Thyroid gland (tissue), 4 donors: ENCODE data around the gene ASPSCR1. TPM values are rescaled to one million over a fixed set of nuclear protein-coding genes. Genes with fewer than 3 reads are reported as not detected.

Source experiments
- DNase-seq, 2 donors: peaks; one replicate each; pipeline ENCODE4 v3.0.0-alpha.2; 2019
- H3K27ac ChIP-seq, 3 donors: fragments of 200-600 bp; sonication (generic); 1 replicate in 2 of 3; 2 replicates in 1 of 3; pipeline ENCODE4 v1.5.1; 2016 to 2019; ENCODE audit warnings: mild to moderate bottlenecking in 1 of 3, moderate library complexity in 1 of 3
- H3K27me3 ChIP-seq: fragments of 200-600 bp; sonication (generic); one replicate; pipeline ENCODE4 v1.5.1; 2019
- H3K36me3 ChIP-seq, 2 donors: fragments of 200-600 bp; sonication (generic); one replicate each; pipeline ENCODE4 v1.5.1; 2016 to 2019
- H3K4me1 ChIP-seq, 2 donors: fragments of 200-600 bp; sonication (generic); one replicate each; pipeline ENCODE4 v1.5.1; 2017 to 2019
- H3K4me3 ChIP-seq, 3 donors: fragments of 200-600 bp; sonication (generic); replicated peaks in 1 of 3; 1 replicate in 2 of 3; 2 replicates in 1 of 3; pipeline ENCODE4 v1.5.1; 2016; ENCODE audit warnings: mild to moderate bottlenecking in 1 of 3
- H3K9me3 ChIP-seq: fragments of 200-600 bp; sonication (generic); one replicate; pipeline ENCODE4 v1.5.1; 2017
- POLR2A ChIP-seq, 2 donors: fragments of 450-650 bp; IDR thresholded peaks; one replicate each; pipeline ENCODE4 v1.6.1; 2017; ENCODE audit warnings: antibody characterized with exemption in 2 of 2, mild to moderate bottlenecking in 2 of 2, moderate library complexity in 1 of 2
- WGBS, 2 donors: methylation state at CpG; one replicate each; pipeline ENCODE4 v1.1.5; 2017; 5-methylcytosine and 5-hydroxymethylcytosine counted together
- intact Hi-C: fragments of 100-400 bp; cut with DNase I; formaldehyde crosslinking; loops from one replicate; pipeline ENCODE4 v1.15.1; 2023
- total RNA-seq, 4 donors: library from RNA; depleted of rRNA; stranded (reverse); fragments of >200 nt; gene quantifications; one replicate each; pipeline ENCODE4 v1.2.3, GENCODE V29; 2016
- TF ChIP-seq, protein P1 (sequence below), 6 experiments: fragments of 200-600 bp in 3 of 6; fragments of 450-650 bp in 3 of 6; sonication (generic) in 3 of 6; IDR thresholded peaks; one replicate each; pipeline ENCODE4 v1.5.1; 2016 to 2019; ENCODE audit warnings: antibody characterized with exemption in 6 of 6, mild to moderate bottlenecking in 2 of 6, inconsistent platforms in 1 of 6, moderate library complexity in 1 of 6

The ASPSCR1 gene
- total RNA-seq, 4 donors from 2014 or later, result 23.2 to 53.6 (median 35.7) TPM

DNA sequence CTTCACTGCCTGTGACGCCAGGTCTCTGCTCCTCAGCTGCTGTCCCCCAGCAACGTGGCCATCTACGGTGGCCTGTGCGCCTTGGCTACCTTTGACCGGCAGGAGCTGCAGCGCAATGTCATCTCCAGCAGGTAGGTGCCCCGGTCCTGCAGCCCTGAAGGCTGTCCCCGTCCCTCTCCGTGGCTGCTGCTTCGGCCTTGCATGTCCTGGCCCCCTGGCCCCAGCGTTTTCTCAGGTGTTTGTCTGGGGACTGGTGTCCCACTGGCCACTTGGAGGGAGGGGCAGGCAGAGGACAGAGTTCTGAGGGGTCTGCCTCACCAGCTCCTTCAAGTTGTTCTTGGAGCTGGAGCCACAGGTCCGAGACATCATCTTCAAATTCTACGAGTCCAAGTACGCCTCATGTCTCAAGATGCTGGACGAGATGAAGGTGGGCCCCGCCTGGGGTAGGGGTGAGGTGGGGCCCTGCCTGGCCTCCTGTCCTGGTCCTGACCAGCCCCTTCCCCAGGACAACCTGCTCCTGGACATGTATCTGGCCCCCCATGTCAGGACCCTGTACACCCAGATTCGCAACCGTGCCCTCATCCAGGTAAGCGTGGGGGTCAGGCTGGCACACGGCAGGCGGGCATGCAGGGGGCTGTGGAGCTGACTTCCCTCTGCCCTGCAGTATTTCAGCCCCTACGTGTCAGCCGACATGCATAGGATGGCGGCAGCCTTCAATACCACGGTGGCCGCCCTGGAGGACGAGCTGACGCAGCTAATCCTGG lies 78.7 kb downstream of the ASPSCR1 start:
- Histone ChIP-seq H3K27ac (no peak overlapping the region), H3K36me3 (peaks cover 54% of the 10 kb centered on the region in 2 donors), H3K27me3 (no peaks in the 10 kb centered on the region), H3K4me1 (peaks cover 10 to 12% of the 10 kb centered on the region in 2 donors), H3K9me3 (no peaks in the 10 kb centered on the region), H3K4me3 (no peak overlapping the region)
- no peak for DNase-seq
- WGBS, 2 donors, result 92 to 93% methylated on average over 20 to 25 of the region's 28 CpGs
- no peak for TF ChIP-seq POLR2A (IDR thresholded peaks at IDR 0.05)
- TF ChIP-seq, protein P1, sequence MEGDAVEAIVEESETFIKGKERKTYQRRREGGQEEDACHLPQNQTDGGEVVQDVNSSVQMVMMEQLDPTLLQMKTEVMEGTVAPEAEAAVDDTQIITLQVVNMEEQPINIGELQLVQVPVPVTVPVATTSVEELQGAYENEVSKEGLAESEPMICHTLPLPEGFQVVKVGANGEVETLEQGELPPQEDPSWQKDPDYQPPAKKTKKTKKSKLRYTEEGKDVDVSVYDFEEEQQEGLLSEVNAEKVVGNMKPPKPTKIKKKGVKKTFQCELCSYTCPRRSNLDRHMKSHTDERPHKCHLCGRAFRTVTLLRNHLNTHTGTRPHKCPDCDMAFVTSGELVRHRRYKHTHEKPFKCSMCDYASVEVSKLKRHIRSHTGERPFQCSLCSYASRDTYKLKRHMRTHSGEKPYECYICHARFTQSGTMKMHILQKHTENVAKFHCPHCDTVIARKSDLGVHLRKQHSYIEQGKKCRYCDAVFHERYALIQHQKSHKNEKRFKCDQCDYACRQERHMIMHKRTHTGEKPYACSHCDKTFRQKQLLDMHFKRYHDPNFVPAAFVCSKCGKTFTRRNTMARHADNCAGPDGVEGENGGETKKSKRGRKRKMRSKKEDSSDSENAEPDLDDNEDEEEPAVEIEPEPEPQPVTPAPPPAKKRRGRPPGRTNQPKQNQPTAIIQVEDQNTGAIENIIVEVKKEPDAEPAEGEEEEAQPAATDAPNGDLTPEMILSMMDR (IDR thresholded peaks at IDR 0.05), result no peak
- intact Hi-C loops, result no loop called here

DNA sequence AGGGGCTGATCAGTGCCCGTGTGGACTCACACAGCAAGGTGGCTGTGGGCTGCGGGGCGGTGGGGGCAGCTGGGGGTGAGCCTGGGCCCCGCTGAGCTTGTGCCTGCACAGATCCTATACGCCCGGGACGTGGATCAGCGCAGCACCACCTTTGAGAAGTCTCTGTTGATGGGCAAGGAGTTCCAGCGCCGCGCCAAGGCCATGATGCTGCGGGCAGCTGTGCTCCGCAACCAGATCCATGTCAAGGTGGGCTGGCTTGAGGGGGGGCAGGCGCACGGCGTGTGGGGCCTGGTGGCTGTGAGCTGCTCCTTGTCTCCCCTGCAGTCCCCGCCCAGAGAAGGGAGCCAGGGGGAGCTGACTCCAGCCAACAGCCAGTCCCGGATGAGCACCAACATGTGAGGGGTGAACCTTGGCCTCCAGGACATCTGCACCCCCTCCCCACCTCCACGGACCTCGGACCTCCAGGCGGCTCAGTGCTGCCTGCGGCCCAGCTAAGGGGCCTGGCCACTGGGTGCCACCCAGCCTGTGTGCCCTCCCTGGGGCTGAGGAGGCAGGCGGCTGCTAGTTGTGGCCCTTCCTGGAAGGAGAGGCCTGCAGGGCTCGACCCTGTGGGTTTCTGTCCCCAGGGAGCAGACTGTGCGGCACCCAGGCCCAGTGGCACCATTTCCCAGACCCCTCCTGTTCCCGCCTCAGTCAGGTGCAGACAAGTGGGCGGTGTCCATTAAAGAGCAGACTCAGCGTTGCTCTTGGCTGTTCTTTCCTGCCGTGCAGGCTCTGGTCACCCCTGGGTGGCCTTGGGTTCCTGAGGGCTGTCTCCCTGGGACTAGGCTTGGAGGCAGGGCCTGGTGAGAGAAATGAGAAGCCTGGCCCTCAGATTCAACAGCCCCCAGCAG lies 79.5 kb downstream of the ASPSCR1 start:
- Histone ChIP-seq H3K4me3 (no peak overlapping the region), H3K9me3 (no peaks in the 10 kb centered on the region), H3K36me3 (peaks cover 58 to 59% of the 10 kb centered on the region in 2 donors), H3K4me1 (peaks cover 10 to 12% of the 10 kb centered on the region in 2 donors), H3K27ac (no peak overlapping the region), H3K27me3 (no peaks in the 10 kb centered on the region)
- TF ChIP-seq POLR2A (IDR thresholded peaks at IDR 0.05), result no peak
- TF ChIP-seq, protein P1 (IDR thresholded peaks at IDR 0.05), result no peak
- WGBS, 2 donors, result 82 to 90% methylated on average over 16 to 25 of the region's 29 CpGs
- intact Hi-C loops, result no loop called here
- DNase-seq, result no peak

- WGBS, 2 donors, result 84 to 87% methylated on average over 14 to 17 of the region's 17 CpGs
- no peaks in the 10 kb centered on the region for H3K9me3 ChIP-seq
- peaks cover 0 to 2% of the 10 kb centered on the region in 2 donors for H3K4me1 ChIP-seq
- DNase-seq, result no peak
- H3K4me3 ChIP-seq, result no peak overlapping the region
- no peak overlapping the region for H3K27ac ChIP-seq
- no peaks in the 10 kb centered on the region for H3K27me3 ChIP-seq
- peaks cover 59 to 67% of the 10 kb centered on the region in 2 donors for H3K36me3 ChIP-seq
- no peak for TF ChIP-seq POLR2A (IDR thresholded peaks at IDR 0.05)
- TF ChIP-seq, protein P1 (IDR thresholded peaks at IDR 0.05), result no peak
- intact Hi-C loops, result no loop called here
Measured at GRCh38 chr17:82058230-82058854, 80.9 kb downstream of the ASPSCR1 start.

- TF ChIP-seq POLR2A (IDR thresholded peaks at IDR 0.05), result no peak
- TF ChIP-seq, protein P1 (IDR thresholded peaks at IDR 0.05), result no peak
- no peaks in the 10 kb centered on the region for H3K9me3 ChIP-seq
- WGBS, 2 donors, result 81 to 94% methylated on average over 10 of the region's 10 CpGs
- no peak for DNase-seq
- H3K27ac ChIP-seq, result no peak overlapping the region
- H3K27me3 ChIP-seq, result no peaks in the 10 kb centered on the region
- no peak overlapping the region for H3K4me3 ChIP-seq
- H3K36me3 ChIP-seq, result peaks cover 59 to 72% of the 10 kb centered on the region in 2 donors
- intact Hi-C loops, result no loop called here
- peaks cover 0 to 5% of the 10 kb centered on the region in 2 donors for H3K4me1 ChIP-seq
Measured at GRCh38 chr17:82058855-82059249, 81.4 kb downstream of the ASPSCR1 start.
